Endodermal cell (in vitro differentiated cells): ENCODE results near the gene CTNNA2. TPM values are rescaled to one million over a fixed set of nuclear protein-coding genes. Genes with fewer than 3 reads are reported as not detected.

ENCODE experiments used
- DNase-seq: peaks from one replicate; pipeline ENCODE4 v3.0.0-alpha.2; 2017
- H3K27ac ChIP-seq: 2 replicates; pipeline ENCODE4 v1.5.1; 2013; ENCODE audit warnings: mild to moderate bottlenecking, low read depth, low read length, moderate library complexity
- H3K27me3 ChIP-seq: 2 replicates; pipeline ENCODE4 v1.6.1; 2013; ENCODE audit warnings: mild to moderate bottlenecking, low read length, moderate library complexity; ENCODE audit not compliant: insufficient read depth, control insufficient read depth, poor library complexity, severe bottlenecking
- H3K36me3 ChIP-seq: 2 replicates; pipeline ENCODE4 v1.7.0; 2013; ENCODE audit warnings: mild to moderate bottlenecking, low read length, moderate library complexity; ENCODE audit not compliant: control insufficient read depth, insufficient read depth
- H3K4me1 ChIP-seq: one replicate; pipeline ENCODE4 v1.7.0; 2013; ENCODE audit warnings: low read length; ENCODE audit not compliant: control insufficient read depth, insufficient read depth
- H3K4me3 ChIP-seq: 2 replicates; pipeline ENCODE4 v1.5.1; 2013; ENCODE audit warnings: mild to moderate bottlenecking, low read length, moderate library complexity
- H3K9ac ChIP-seq: 2 replicates; pipeline ENCODE4 v1.6.1; 2013; ENCODE audit warnings: mild to moderate bottlenecking, low read length, moderate library complexity; ENCODE audit not compliant: poor library complexity, severe bottlenecking; ENCODE audit errors: extremely low read depth
- H3K9me3 ChIP-seq: 2 replicates; pipeline ENCODE4 v1.6.1; 2013; ENCODE audit warnings: mild to moderate bottlenecking, low read length, moderate library complexity; ENCODE audit not compliant: control insufficient read depth
- H3K27ac Mint-ChIP-seq: 2 replicates; pipeline ENCODE4 v1.8.0; 2020; ENCODE audit warnings: mixed read lengths
- H3K27me3 Mint-ChIP-seq: 2 replicates; pipeline ENCODE4 v1.8.0; 2021; ENCODE audit warnings: mild to moderate bottlenecking, mixed read lengths; ENCODE audit not compliant: insufficient read depth
- H3K36me3 Mint-ChIP-seq: 2 replicates; pipeline ENCODE4 v1.8.0; 2020; ENCODE audit warnings: low read depth, mixed read lengths
- H3K4me1 Mint-ChIP-seq: 2 replicates; pipeline ENCODE4 v1.8.0; 2020; ENCODE audit warnings: mixed read lengths
- H3K4me3 Mint-ChIP-seq: 2 replicates; pipeline ENCODE4 v1.8.0; 2020; ENCODE audit warnings: mild to moderate bottlenecking, moderate library complexity, mixed read lengths
- H3K9me3 Mint-ChIP-seq: 2 replicates; pipeline ENCODE4 v1.8.0; 2020; ENCODE audit warnings: mild to moderate bottlenecking, mixed read lengths
- WGBS, 2 experiments: methylation state at CpG; one replicate each; pipeline versions ENCODE4 v1.1.5 to v1.1.7; 2013; ENCODE audit warnings: missing lambda C conversion rate in 2 of 2, mixed read lengths in 1 of 2; ENCODE audit not compliant: insufficient coverage in 1 of 2, insufficient read length in 1 of 2; 5-methylcytosine and 5-hydroxymethylcytosine counted together
- total RNA-seq, 2 donors: library from RNA; stranded (reverse); fragmentation: NEBNext Ultra II Directional in 1 of 2; extraction: Animal tissue kit (Norgen Biotek cat#: 25700) in 1 of 2; gene quantifications; 2 replicates in 1 of 2; 3 replicates in 1 of 2; pipeline ENCODE4 v1.2.1, GENCODE V29; 2021
- TF ChIP-seq, protein P1 (sequence below): fragments of 200-600 bp; sonication (generic); conservative IDR thresholded peaks from 2 replicates; pipeline ENCODE4 v1.5.0; 2021; ENCODE audit warnings: antibody characterized with exemption, mild to moderate bottlenecking

CTNNA2 gene
- total RNA-seq, 2 donors from 2014 or later = 7.7 to 9.8 TPM

DNA sequence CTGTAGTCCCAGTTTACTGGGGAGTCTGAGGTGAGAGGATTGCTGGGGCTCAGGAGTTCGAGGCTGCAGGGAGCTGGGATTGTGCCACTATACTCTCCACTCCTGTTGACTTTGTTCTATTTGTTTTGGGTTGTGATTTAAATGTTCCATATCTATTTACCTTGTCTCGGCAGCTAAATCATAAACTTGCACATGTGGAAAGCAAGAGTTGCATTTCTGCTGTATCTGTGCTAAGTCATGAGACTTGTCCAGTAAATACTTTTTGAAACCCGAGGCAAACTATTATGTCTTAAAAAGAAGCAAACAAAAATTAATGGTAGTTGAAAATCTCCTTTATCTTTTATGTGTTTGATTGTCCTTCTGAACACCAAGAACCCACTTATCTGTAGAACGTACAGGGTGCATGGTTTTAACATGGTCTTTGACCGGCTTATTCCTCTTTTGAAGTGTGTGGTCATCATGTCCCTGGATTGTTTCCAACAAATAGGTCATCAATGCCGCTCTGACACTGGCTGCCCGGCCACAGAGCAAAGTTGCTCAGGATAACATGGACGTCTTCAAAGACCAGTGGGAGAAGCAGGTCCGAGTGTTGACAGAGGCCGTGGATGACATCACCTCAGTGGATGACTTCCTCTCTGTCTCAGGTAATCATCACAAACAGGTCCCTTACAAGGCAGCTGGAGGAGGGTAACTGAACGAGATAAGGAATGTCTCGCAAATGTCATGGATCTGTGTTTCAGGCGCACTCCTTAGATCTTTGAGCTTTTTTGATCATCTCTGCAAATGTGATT is 1032.8 kb downstream of the CTNNA2 start:
- peaks cover 27% of the 10 kb centered on the region for H3K4me1 Mint-ChIP-seq
- Histone ChIP-seq H3K36me3 (no peaks in the 10 kb centered on the region), H3K9me3 (no peaks in the 10 kb centered on the region), H3K4me1 (peaks cover 17% of the 10 kb centered on the region), H3K27ac (no peak overlapping the region), H3K4me3 (no peak overlapping the region), H3K9ac (no peak overlapping the region), H3K27me3 (no peaks in the 10 kb centered on the region)
- no peak overlapping the region for H3K4me3 Mint-ChIP-seq
- H3K27me3 Mint-ChIP-seq = no peaks in the 10 kb centered on the region
- peak; percentile 50 for DNase-seq
- H3K27ac Mint-ChIP-seq = no peak overlapping the region
- 93 to 94% methylated on average over 10 to 13 of the region's 13 CpGs for WGBS, 2 experiments
- H3K36me3 Mint-ChIP-seq = no peaks in the 10 kb centered on the region
- TF ChIP-seq, protein P1, sequence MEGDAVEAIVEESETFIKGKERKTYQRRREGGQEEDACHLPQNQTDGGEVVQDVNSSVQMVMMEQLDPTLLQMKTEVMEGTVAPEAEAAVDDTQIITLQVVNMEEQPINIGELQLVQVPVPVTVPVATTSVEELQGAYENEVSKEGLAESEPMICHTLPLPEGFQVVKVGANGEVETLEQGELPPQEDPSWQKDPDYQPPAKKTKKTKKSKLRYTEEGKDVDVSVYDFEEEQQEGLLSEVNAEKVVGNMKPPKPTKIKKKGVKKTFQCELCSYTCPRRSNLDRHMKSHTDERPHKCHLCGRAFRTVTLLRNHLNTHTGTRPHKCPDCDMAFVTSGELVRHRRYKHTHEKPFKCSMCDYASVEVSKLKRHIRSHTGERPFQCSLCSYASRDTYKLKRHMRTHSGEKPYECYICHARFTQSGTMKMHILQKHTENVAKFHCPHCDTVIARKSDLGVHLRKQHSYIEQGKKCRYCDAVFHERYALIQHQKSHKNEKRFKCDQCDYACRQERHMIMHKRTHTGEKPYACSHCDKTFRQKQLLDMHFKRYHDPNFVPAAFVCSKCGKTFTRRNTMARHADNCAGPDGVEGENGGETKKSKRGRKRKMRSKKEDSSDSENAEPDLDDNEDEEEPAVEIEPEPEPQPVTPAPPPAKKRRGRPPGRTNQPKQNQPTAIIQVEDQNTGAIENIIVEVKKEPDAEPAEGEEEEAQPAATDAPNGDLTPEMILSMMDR = no peak
- no peaks in the 10 kb centered on the region for H3K9me3 Mint-ChIP-seq

DNA sequence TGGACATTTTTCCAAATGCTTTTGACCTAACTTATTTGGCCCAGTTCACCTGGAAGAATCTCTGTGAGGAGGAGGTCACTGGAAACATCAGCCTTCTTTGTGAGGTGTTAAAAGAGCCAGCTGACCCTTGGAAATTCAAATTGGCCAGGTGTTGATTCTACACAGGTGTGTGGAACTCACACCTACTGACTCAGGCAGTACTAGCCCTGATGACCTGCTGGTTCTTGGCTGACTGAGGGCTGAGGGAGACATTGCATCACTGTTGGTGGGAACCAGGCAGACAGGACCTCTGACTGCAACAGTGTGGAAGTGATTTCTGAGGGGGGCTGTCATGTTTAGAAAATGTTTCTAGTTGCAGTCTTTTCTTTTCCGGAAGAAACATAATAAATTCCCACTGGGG is 1033.9 kb downstream of the CTNNA2 start:
- 100% methylated on average over 1 of the region's 1 CpG for WGBS, 2 experiments
- Histone ChIP-seq H3K4me3 (no peak overlapping the region), H3K27me3 (no peaks in the 10 kb centered on the region), H3K36me3 (no peaks in the 10 kb centered on the region), H3K27ac (no peak overlapping the region), H3K9me3 (no peaks in the 10 kb centered on the region), H3K9ac (no peak overlapping the region), H3K4me1 (peaks cover 17% of the 10 kb centered on the region)
- TF ChIP-seq, protein P1 = no peak
- H3K4me3 Mint-ChIP-seq = no peak overlapping the region
- peaks cover 27% of the 10 kb centered on the region for H3K4me1 Mint-ChIP-seq
- no peaks in the 10 kb centered on the region for H3K9me3 Mint-ChIP-seq
- peak; percentile 79 for DNase-seq
- no peaks in the 10 kb centered on the region for H3K27me3 Mint-ChIP-seq
- H3K36me3 Mint-ChIP-seq = no peaks in the 10 kb centered on the region
- peak overlapping the region; percentile 6 for H3K27ac Mint-ChIP-seq

DNA sequence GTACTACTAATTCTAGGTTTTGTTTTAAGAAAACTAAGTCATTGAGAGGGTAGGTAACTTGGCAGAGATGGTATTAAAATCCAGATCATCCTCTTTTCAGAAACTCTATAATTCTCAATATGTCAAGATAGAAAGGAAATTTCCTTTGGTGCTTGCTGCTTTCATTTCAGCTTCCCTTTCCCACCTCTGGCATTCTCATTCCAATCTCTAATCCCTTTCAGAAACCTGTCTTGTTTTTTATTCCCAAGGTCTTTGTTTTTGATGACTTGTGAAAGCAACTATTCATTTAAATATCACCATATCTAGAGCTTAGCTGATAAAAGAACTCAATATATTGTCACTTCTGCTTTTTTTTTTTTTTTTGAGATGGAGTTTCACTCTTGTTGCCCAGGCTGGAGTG is 1034.5 kb downstream of the CTNNA2 start:
- Histone ChIP-seq H3K4me1 (peaks cover 17% of the 10 kb centered on the region), H3K9me3 (no peaks in the 10 kb centered on the region), H3K27me3 (no peaks in the 10 kb centered on the region), H3K27ac (no peak overlapping the region), H3K9ac (no peak overlapping the region), H3K36me3 (no peaks in the 10 kb centered on the region), H3K4me3 (no peak overlapping the region)
- Mint-ChIP-seq H3K9me3 (no peaks in the 10 kb centered on the region), H3K36me3 (no peaks in the 10 kb centered on the region), H3K4me1 (peaks cover 27% of the 10 kb centered on the region), H3K27ac (no peak overlapping the region), H3K27me3 (no peaks in the 10 kb centered on the region), H3K4me3 (no peak overlapping the region)
- TF ChIP-seq, protein P1 = no peak
- DNase-seq = no peak
